B cell (primary cell): ENCODE results near the gene NFATC2.

Experiments used
- EZH2 ChIP-seq: IDR thresholded peaks from 2 replicates; pipeline ENCODE4 v1.6.1; 2012; ENCODE audit warnings: borderline replicate concordance, low read depth, mild to moderate bottlenecking, moderate library complexity, low read length; ENCODE audit not compliant: insufficient read depth, poor library complexity, severe bottlenecking
- TF ChIP-seq, protein P1 (sequence below): fragments of 200-600 bp; IDR thresholded peaks from one replicate; pipeline ENCODE4 v1.8.0; 2022; ENCODE audit warnings: antibody characterized with exemption, mild to moderate bottlenecking

DNA sequence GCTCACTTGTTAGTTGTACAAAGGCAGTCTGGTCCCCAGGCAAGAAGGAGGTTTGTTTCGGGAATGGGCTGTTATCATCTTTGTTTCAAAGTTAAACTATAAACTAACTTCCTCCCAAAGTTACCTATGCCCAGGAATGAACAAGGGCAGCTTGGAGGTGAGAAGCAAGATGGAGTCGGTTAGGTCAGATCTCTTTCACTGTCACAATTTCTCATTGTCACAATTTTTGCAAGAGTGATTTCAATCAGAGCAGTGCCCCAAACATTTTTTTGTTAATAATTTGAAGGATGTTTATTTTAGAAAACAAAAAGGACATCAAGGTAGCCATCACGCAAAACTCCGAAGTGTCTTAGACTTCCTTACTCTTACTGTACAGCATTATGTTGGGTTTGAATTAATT lies 170.8 kb downstream of the NFATC2 start:
- no peak for TF ChIP-seq EZH2
- TF ChIP-seq, protein P1, sequence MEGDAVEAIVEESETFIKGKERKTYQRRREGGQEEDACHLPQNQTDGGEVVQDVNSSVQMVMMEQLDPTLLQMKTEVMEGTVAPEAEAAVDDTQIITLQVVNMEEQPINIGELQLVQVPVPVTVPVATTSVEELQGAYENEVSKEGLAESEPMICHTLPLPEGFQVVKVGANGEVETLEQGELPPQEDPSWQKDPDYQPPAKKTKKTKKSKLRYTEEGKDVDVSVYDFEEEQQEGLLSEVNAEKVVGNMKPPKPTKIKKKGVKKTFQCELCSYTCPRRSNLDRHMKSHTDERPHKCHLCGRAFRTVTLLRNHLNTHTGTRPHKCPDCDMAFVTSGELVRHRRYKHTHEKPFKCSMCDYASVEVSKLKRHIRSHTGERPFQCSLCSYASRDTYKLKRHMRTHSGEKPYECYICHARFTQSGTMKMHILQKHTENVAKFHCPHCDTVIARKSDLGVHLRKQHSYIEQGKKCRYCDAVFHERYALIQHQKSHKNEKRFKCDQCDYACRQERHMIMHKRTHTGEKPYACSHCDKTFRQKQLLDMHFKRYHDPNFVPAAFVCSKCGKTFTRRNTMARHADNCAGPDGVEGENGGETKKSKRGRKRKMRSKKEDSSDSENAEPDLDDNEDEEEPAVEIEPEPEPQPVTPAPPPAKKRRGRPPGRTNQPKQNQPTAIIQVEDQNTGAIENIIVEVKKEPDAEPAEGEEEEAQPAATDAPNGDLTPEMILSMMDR, result no peak
